ENCODE data around the gene ATP11A. TPM values are rescaled to one million over a fixed set of nuclear protein-coding genes. Genes with fewer than 3 reads are reported as not detected.

Gene ATP11A
- total and polyA plus RNA-seq, 10 of the 15 experiments (the other 5 are each of a cell fraction or from before 2014, with no cell fraction given): 1.4 to 69.6 (median 14.4) TPM

DNA sequence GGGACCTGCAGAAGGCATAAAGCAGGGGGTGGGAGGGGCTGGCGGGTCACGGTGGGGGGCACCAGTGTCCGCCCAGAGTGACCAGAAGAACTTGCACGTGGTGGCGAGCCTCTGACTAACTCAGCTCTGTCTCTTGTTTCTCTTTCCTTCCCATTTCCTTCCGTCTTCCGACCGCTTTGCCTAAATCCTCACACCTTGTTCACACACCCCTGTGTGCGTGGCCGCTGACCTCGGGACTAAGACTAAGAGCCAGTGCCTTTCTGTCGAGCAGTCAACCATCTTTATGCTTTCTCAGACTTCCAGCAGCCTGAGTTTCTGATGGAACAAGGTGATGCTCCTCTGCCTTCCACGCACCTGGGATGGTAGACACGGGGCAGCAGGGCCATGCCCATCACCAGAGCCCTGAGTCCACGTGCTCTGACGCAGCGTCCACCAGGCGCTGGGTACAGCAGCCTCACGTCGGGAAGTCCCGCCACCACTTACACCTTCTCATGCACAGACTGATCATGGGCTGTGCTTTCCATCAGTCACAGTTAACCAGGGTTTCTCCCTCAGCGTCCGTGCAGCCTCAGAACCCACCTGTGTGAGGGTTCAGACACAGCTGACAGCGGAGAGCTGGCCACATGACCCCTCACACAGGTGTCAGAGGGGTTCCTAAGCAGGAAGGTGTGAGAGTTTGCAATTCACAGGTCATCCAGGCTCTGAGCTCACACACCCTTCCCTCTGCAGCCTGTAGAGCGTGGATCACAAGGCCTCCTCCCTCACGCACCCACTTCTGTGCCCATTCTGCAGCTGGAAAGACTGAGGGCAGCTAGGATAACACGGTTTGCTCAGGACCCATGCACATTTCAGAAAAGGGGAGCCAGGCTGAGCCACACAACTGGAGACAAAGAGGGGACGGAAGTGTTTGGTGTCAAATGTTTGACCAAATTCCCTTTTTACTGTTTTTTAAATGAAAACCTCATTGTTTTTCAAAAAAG, 188.4 kb downstream of the ATP11A start (continued):
- TF ChIP-seq ZBTB33 (IDR thresholded peaks at IDR 0.05) (no peak), KLF5 (IDR thresholded peaks at IDR 0.05; ENCODE audit: partially characterized antibody) (no peak), CHD2 (IDR thresholded peaks at IDR 0.05; ENCODE audit: borderline replicate concordance, low read depth, low read length) (no peak)
- TF ChIP-seq, protein P1, sequence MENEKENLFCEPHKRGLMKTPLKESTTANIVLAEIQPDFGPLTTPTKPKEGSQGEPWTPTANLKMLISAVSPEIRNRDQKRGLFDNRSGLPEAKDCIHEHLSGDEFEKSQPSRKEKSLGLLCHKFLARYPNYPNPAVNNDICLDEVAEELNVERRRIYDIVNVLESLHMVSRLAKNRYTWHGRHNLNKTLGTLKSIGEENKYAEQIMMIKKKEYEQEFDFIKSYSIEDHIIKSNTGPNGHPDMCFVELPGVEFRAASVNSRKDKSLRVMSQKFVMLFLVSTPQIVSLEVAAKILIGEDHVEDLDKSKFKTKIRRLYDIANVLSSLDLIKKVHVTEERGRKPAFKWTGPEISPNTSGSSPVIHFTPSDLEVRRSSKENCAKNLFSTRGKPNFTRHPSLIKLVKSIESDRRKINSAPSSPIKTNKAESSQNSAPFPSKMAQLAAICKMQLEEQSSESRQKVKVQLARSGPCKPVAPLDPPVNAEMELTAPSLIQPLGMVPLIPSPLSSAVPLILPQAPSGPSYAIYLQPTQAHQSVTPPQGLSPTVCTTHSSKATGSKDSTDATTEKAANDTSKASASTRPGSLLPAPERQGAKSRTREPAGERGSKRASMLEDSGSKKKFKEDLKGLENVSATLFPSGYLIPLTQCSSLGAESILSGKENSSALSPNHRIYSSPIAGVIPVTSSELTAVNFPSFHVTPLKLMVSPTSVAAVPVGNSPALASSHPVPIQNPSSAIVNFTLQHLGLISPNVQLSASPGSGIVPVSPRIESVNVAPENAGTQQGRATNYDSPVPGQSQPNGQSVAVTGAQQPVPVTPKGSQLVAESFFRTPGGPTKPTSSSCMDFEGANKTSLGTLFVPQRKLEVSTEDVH (IDR thresholded peaks at IDR 0.05; ENCODE audit: low read depth, partially characterized antibody): no peak

DNA sequence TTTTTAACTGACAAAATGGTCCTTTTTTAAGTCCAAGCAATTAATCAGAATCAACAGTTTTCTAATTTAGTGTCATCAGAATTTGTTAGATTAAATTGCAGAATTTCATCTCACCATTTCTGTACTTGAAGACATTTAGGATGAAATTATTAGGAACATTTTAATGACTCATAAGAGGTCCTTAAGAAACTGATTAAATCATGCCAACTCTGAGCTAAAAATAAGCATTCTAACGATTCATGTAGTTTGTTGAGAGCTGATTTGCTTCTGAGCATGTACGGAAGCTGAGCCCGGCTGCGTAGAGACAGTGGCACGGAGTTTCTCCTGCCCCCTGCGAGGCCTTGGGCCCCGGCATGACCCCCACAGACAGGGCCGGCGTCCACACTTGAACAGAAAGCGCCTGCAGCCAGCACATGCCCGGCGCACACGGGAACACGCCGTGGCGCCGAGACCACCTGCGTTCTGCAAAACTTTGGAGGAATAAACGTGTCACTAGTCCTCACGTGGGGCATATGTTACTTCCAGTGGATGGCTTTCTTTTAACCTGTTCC, 189.5 kb downstream of the ATP11A start:
- CTCF ChIA-PET: no interaction called here
- ATAC-seq (no peak), DNase-seq (ENCODE audit: low read depth, low spot score) (no peak), FAIRE-seq (no peak)
- H3K9me3 ChIP-seq (replicated peaks; ENCODE audit: control insufficient read depth, insufficient read depth, low read length): no peaks in the 10 kb centered on the region
- no peak overlapping the region for H3K9ac ChIP-seq (ENCODE audit: control insufficient read depth, insufficient read depth, low read length)
- H3K4me2 ChIP-seq (ENCODE audit: control insufficient read depth, insufficient read depth): no peak overlapping the region
- H3K36me3 ChIP-seq (ENCODE audit: control insufficient read depth in 2 of 2, insufficient read depth in 2 of 2, low read length in 1 of 2): peaks cover 3 to 5% of the 10 kb centered on the region in 2 experiments; a peak in 3 of 4 replicates
- intact Hi-C loops (cut with micrococcal nuclease; ENCODE audit: unreplicated experiment) (no loop called here), in situ Hi-C loops (cut with MboI) (no loop called here)
- no TSS peak for BruUV-seq (replicated peaks)
- peaks cover 2% of the 10 kb centered on the region for H3K4me1 ChIP-seq (ENCODE audit: control insufficient read depth, insufficient read depth, low read length)
- H4K20me1 ChIP-seq (ENCODE audit: control insufficient read depth, insufficient read depth): no peaks in the 10 kb centered on the region
- H3K27me3 ChIP-seq (replicated peaks in 1 of 2; ENCODE audit: control insufficient read depth in 2 of 2, insufficient read depth in 2 of 2, low read length in 1 of 2): no peaks in the 10 kb centered on the region
- WGBS (ENCODE audit: insufficient coverage, insufficient replicate concordance, low lambda C conversion rate, missing lambda C conversion rate): 84% methylated on average over 20 of the region's 20 CpGs
- SMC1A ChIA-PET (ENCODE audit: uncharacterized antibody, unreplicated experiment): no interaction called here
- RAD21 ChIA-PET (ENCODE audit: unreplicated experiment): no interaction called here
- no peaks in the 10 kb centered on the region for H3K79me2 ChIP-seq (ENCODE audit: control insufficient read depth, insufficient read depth, low read length)
- H3K4me3 ChIP-seq: no peak overlapping the region
- H2AFZ ChIP-seq (ENCODE audit: control insufficient read depth, low read depth, low read length): no peak overlapping the region
- POLR2A ChIA-PET: no interaction called here
- H3K27ac ChIP-seq (ENCODE audit: control insufficient read depth, insufficient read depth): no peak overlapping the region
- TF ChIP-seq NR2C1 (IDR thresholded peaks at IDR 0.05) (no peak), MTA3 (IDR thresholded peaks at IDR 0.05; ENCODE audit: borderline replicate concordance, low read length) (no peak), IRF4 (IDR thresholded peaks at IDR 0.05; ENCODE audit: low read depth, low read length) (no peak), PAX5 (IDR thresholded peaks at IDR 0.05; ENCODE audit: borderline replicate concordance, low read depth, low read length) (no peak), SUPT20H (IDR thresholded peaks at IDR 0.05; ENCODE audit: borderline replicate concordance, control insufficient read depth, low read depth, low read length) (no peak), MYB (IDR thresholded peaks at IDR 0.05; ENCODE audit: borderline replicate concordance, low read depth, low read length) (no peak), POLR2AphosphoS2 (IDR thresholded peaks at IDR 0.05; ENCODE audit: low read depth, low read length) (no peak), E2F4 (IDR thresholded peaks at IDR 0.05; ENCODE audit: low read depth, low read length) (no peak)

Data from GM12878 (cell line).